Ovary (tissue), 9 donors: Measurements from ENCODE around the gene UHRF1. TPM values are rescaled to one million over a fixed set of nuclear protein-coding genes. Genes with fewer than 3 reads are reported as not detected.

ENCODE experiments used
- DNase-seq, 5 donors: peaks; one replicate each; pipeline ENCODE4 v3.0.0-alpha.2; 2019 to 2020
- H3K27ac ChIP-seq, 2 donors: fragments of 200-600 bp; one replicate each; pipeline versions ENCODE4 v1.5.1 to v1.8.0; 2019 to 2022
- H3K27me3 ChIP-seq: fragments of 200-600 bp; one replicate; pipeline ENCODE4 v1.8.0; 2022
- H3K36me3 ChIP-seq: fragments of 200-600 bp; sonication (generic); one replicate; pipeline ENCODE4 v1.5.1; 2019
- H3K4me1 ChIP-seq: one replicate; pipeline ENCODE4 v1.8.1; 2013; ENCODE audit warnings: mild to moderate bottlenecking, moderate library complexity; ENCODE audit not compliant: insufficient read depth
- H3K4me3 ChIP-seq: fragments of 200-600 bp; sonication (generic); one replicate; pipeline ENCODE4 v1.5.1; 2017
- H3K9me3 ChIP-seq, 2 donors: fragments of 200-600 bp in 1 of 2; sonication (generic) in 1 of 2; one replicate each; pipeline versions ENCODE4 v1.5.1 to v1.8.1; 2013 to 2019; ENCODE audit warnings: mild to moderate bottlenecking in 1 of 2, moderate library complexity in 1 of 2
- EP300 ChIP-seq: sonication (generic); formaldehyde crosslinking; IDR thresholded peaks from one replicate; pipeline ENCODE4 v1.6.1; 2017; ENCODE audit warnings: antibody characterized with exemption
- POLR2A ChIP-seq: fragments of 450-650 bp; IDR thresholded peaks from one replicate; pipeline ENCODE4 v1.6.1; 2017; ENCODE audit warnings: antibody characterized with exemption, mild to moderate bottlenecking, moderate library complexity
- WGBS, 3 donors: extraction: QIAGEN DNeasy Blood & Tissue Kit in 1 of 3; methylation state at CpG; one replicate each; pipeline versions ENCODE4 v1.1.5 to v1.1.7; 2013 to 2017; 5-methylcytosine and 5-hydroxymethylcytosine counted together
- intact Hi-C, 4 donors: fragments of 100-400 bp; cut with DNase I; formaldehyde crosslinking; loops; one replicate each; pipeline versions ENCODE4 v1.11.0 to v1.15.1; 2022 to 2023
- polyA plus RNA-seq, 2 donors: library from polyadenylated mRNA; stranded (reverse); fragments of 200-250 nt in 1 of 2; fragments of 350-450 nt in 1 of 2; fragmentation: Illumina TruSeq in 1 of 2; extraction: RNeasy Lipid Tissue Mini Kit (QIAGEN cat#74804) in 1 of 2; gene quantifications; one replicate each; pipeline ENCODE4 v1.2.3, GENCODE V29; 2013 to 2014
- total RNA-seq, 7 donors: library from RNA; depleted of rRNA in 2 of 7; stranded (reverse); fragments of >200 nt in 2 of 7; fragmentation: NEBNext Ultra II Directional in 3 of 7; extraction: Animal tissue kit (Norgen Biotek cat#: 25700) in 3 of 7; gene quantifications; one replicate each; pipeline versions ENCODE4 v1.1.0 to v1.2.4, GENCODE V29; 2016 to 2023
- TF ChIP-seq, protein P1 (sequence below), 3 donors: fragments of 450-650 bp in 2 of 3; fragments of 200-600 bp in 1 of 3; IDR thresholded peaks; one replicate each; pipeline versions ENCODE4 v1.5.1 to v1.8.0; 2016 to 2022; ENCODE audit warnings: antibody characterized with exemption in 3 of 3, mild to moderate bottlenecking in 1 of 3
- donor health status: DM: no; HTN: no; CAD: no; lungs with moderate emphysema.
- donor health status: DM: no; HTN: no; CAD: no.
- donor health status: Bipolar disorder and iron deficiency.
- donor health status: DM: yes; HTN: yes; CAD: no.
- donor health status: DM: no; HTN: no; CAD: no.
- donor health status: DM: yes; HTN: yes; CAD: no.

The UHRF1 gene
- total and polyA plus RNA-seq, 9 donors: 0.18 to 4.0 (median 0.50) TPM

DNA sequence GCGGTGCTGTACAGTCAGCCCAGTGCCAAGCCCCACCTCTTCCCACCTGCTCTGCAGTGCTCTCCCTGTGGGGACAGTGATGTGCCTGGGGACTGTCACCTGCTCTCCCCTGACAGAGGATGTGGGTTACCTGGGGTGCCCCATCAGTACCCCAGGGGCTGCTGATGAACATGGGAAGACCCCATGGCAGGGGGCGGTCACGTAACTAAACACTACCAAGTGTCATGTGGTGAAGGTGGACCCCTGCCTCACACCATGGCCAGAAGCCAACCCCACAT, 72.3 kb downstream of the UHRF1 start:
- Histone ChIP-seq H3K9me3 (no peaks in the 10 kb centered on the region), H3K4me1 (peaks cover 26% of the 10 kb centered on the region), H3K27me3 (no peaks in the 10 kb centered on the region), H3K4me3 (no peak overlapping the region), H3K27ac (no peak overlapping the region), H3K36me3 (no peaks in the 10 kb centered on the region)
- TF ChIP-seq, protein P1, sequence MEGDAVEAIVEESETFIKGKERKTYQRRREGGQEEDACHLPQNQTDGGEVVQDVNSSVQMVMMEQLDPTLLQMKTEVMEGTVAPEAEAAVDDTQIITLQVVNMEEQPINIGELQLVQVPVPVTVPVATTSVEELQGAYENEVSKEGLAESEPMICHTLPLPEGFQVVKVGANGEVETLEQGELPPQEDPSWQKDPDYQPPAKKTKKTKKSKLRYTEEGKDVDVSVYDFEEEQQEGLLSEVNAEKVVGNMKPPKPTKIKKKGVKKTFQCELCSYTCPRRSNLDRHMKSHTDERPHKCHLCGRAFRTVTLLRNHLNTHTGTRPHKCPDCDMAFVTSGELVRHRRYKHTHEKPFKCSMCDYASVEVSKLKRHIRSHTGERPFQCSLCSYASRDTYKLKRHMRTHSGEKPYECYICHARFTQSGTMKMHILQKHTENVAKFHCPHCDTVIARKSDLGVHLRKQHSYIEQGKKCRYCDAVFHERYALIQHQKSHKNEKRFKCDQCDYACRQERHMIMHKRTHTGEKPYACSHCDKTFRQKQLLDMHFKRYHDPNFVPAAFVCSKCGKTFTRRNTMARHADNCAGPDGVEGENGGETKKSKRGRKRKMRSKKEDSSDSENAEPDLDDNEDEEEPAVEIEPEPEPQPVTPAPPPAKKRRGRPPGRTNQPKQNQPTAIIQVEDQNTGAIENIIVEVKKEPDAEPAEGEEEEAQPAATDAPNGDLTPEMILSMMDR (IDR thresholded peaks at IDR 0.05): no peak
- TF ChIP-seq EP300: no peak
- no peak for TF ChIP-seq POLR2A
- 79 to 97% (median 89%) methylated on average over 3 of the region's 3 CpGs for WGBS, 3 donors
- no peak for DNase-seq
- intact Hi-C loops: loop anchor here in 1 of 4 donors (5.0 kb wide), 1 partner anchor 36 kb away; no protein-coding TSS in a partner anchor

DNA sequence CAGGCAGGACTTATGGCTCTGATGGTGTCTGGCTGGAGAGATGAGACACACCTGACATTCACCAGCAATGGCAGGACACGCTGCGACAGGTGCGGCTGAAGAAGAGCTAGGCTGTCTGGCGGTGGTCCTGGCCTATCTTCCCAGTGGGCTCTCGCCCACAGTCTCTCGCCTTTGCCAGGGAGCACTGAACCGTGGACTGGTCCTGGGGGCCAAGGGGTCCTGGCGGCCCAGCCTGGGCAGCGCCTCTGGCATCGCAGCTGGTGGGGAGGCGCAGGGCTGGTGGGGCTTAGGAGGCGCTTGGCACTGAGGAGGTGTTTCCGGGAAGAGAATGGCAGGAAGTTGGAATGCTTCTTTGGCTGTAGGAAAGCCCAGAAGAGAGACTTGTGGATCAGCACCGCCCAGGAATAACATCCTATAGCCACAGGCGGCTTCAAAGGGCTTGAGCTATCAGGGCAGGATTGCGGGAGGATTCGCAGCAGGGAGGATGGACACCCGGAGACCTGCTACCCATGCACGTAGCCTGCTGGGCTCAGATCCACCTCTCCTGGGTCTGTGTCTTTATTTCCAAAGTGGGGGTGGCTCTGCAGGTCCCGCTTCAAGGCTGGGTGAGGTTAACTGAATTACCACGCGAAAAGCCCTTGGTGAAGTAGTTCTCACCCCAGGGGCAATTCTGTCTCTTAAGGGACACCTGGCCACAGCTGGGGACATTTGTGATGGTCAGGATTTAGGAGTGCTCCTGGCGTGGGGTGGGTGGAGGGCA, 74.2 kb downstream of the UHRF1 start:
- H3K9me3 ChIP-seq: no peaks in the 10 kb centered on the region
- intact Hi-C loops: loop anchor here in 1 of 4 donors (5.0 kb wide), 1 partner anchor 34 kb away; no protein-coding TSS in a partner anchor
- no peak overlapping the region for H3K4me3 ChIP-seq
- H3K4me1 ChIP-seq: peaks cover 26% of the 10 kb centered on the region
- no peaks in the 10 kb centered on the region for H3K36me3 ChIP-seq
- no peaks in the 10 kb centered on the region for H3K27me3 ChIP-seq
- DNase-seq: peak in 1 of 5 donors; percentile 34
- no peak overlapping the region for H3K27ac ChIP-seq
- TF ChIP-seq, protein P1 (IDR thresholded peaks at IDR 0.05): no peak
- no peak for TF ChIP-seq POLR2A
- no peak for TF ChIP-seq EP300
- 82 to 85% (median 84%) methylated on average over 23 of the region's 23 CpGs for WGBS, 3 donors

DNA sequence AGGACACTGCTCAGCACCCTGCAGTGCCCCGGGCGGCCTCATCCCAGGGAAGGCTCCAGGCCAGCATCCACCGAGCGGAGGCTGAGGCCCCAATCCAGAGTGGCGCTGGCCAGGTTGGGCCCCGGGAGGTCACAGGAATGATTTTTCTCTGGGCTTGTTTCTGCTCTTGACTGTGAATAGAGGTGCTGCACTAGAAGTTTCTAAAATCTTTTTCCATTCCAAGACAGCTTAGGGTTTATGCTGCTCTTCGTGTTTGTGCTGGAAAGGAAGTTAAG, 74.7 kb downstream of the UHRF1 start:
- no peak for TF ChIP-seq POLR2A
- TF ChIP-seq EP300: no peak
- Histone ChIP-seq H3K27me3 (no peaks in the 10 kb centered on the region), H3K36me3 (no peaks in the 10 kb centered on the region), H3K9me3 (no peaks in the 10 kb centered on the region), H3K27ac (no peak overlapping the region), H3K4me1 (peaks cover 28% of the 10 kb centered on the region), H3K4me3 (no peak overlapping the region)
- WGBS, 3 donors: 79 to 85% (median 82%) methylated on average over 7 of the region's 7 CpGs
- intact Hi-C loops: loop anchor here in 1 of 4 donors (5.0 kb wide), 1 partner anchor 33 kb away; no protein-coding TSS in a partner anchor
- DNase-seq: no peak

DNA sequence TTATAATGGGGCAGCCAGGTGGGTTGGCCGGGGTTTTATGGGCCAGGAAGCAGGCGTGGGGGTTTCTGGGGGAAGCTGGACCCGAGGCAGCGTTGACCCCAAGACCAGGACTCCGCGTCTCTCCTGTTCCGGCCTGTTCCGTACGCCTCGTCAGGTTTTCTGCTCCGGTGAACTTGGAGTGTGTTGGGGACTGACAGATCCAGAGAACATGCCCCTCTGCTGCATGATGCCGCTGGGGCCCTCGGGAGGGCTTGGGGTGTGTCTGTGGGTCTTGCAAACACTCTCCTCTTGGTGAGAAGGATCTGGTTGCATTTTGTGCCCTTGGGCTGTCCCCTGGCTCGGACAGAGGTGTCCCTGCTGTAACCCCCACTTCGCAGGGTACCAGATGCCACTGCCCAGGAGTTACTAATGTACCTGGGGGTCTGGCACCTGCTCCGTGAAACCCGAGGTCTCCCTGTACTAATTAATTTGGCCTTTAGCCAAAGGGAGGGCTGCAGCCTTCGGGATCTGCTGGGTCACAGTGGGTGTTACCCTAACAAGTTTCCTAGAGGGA, 75.2 kb downstream of the UHRF1 start:
- H3K27ac ChIP-seq: no peak overlapping the region
- no peaks in the 10 kb centered on the region for H3K27me3 ChIP-seq
- H3K4me1 ChIP-seq: peaks cover 28% of the 10 kb centered on the region
- 71 to 79% (median 74%) methylated on average over 18 of the region's 18 CpGs for WGBS, 3 donors
- no peak overlapping the region for H3K4me3 ChIP-seq
- no peaks in the 10 kb centered on the region for H3K36me3 ChIP-seq
- no peak for TF ChIP-seq POLR2A
- TF ChIP-seq, protein P1 (IDR thresholded peaks at IDR 0.05): no peak
- TF ChIP-seq EP300: no peak
- no peaks in the 10 kb centered on the region for H3K9me3 ChIP-seq
- intact Hi-C loops: loop anchor here in 1 of 4 donors (5.0 kb wide), 1 partner anchor 33 kb away; no protein-coding TSS in a partner anchor
- no peak for DNase-seq

DNA sequence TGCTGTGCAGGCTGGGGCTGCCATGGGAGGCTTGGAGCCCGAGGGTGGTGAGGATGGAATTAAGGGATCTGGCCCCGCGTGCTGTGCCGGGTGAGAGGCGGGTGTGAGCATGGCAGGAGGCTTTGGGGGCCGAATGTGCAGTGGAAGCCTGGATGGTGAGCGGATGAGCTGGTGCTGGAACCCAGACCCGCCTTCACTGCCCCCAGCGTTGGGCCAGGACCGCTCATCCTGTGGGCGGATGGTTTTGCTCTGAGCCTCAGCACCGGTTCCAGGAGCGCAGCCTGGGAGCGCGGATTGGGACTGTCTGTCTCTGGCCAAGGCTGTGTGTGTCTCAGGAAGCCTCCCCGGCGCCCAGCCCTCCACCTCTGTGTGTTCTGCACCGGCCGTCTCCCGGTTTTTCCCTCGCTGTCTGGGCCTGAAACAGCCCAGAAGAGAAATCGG, 76.3 kb downstream of the UHRF1 start:
- H3K36me3 ChIP-seq: no peaks in the 10 kb centered on the region
- DNase-seq: peak in 2 of 5 donors; percentile 46 to 62
- H3K27me3 ChIP-seq: no peaks in the 10 kb centered on the region
- no peaks in the 10 kb centered on the region for H3K9me3 ChIP-seq
- no peak overlapping the region for H3K4me3 ChIP-seq
- 60 to 67% (median 61%) methylated on average over 19 to 22 of the region's 22 CpGs for WGBS, 3 donors
- intact Hi-C loops: loop anchor here in 1 of 4 donors (5.0 kb wide), 1 partner anchor 37 kb away; no protein-coding TSS in a partner anchor
- H3K27ac ChIP-seq: no peak overlapping the region
- TF ChIP-seq EP300: no peak
- H3K4me1 ChIP-seq: peaks cover 28% of the 10 kb centered on the region
